NCI-H345 treated with DMSO at 0.1 percent for 48 hours (cell line): ENCODE data around the gene HEPACAM2.

Experiments used
- DNase-seq: peaks from one replicate; lab custom pipeline; 2025; ENCODE audit not compliant: unreplicated experiment; lab: John Stamatoyannopoulos, UW

The HEPACAM2 gene

GRCh38 chr7:93148727-93149126, 77.5 kb downstream of the HEPACAM2 start:
- no peak for DNase-seq

GRCh38 chr7:93148144-93148543, 78.1 kb downstream of the HEPACAM2 start, which contains the start of gene SAMD9L:
Gene SAMD9L (minus strand): TSS chr7:93148385. CDS start chr7:93135971, 12,414 bp downstream.
- DNase-seq, result no peak

GRCh38 chr7:93147363-93147762, 78.9 kb downstream of the HEPACAM2 start:
- DNase-seq, result no peak

- DNase-seq, result no peak
Measured at GRCh38 chr7:93146472-93147141, 79.7 kb downstream of the HEPACAM2 start.

- no peak for DNase-seq
Measured at GRCh38 chr7:93146036-93146435, 80.2 kb downstream of the HEPACAM2 start.

- no peak for DNase-seq
Measured at GRCh38 chr7:93145354-93145753, 80.9 kb downstream of the HEPACAM2 start.

- DNase-seq, result no peak
Measured at GRCh38 chr7:93142127-93142526, 84.1 kb downstream of the HEPACAM2 start.

- DNase-seq, result no peak
Measured at GRCh38 chr7:93140582-93141191, 85.6 kb downstream of the HEPACAM2 start.

GRCh38 chr7:93138576-93138975, 87.7 kb downstream of the HEPACAM2 start:
- DNase-seq, result no peak
